PC-3 (cell line): ENCODE measurements around the gene SEMA3F.

Experiments
- EZH2 ChIP-seq: fragments of 300-600 bp; sonication (generic); IDR thresholded peaks from one replicate; pipeline ENCODE4 v1.6.1; 2017; ENCODE audit warnings: antibody characterized with exemption, mild to moderate bottlenecking, low read length; ENCODE audit not compliant: unreplicated experiment
- TF ChIP-seq, protein P1 (sequence below): fragments of 300-600 bp; sonication (generic); conservative IDR thresholded peaks from 2 replicates; pipeline ENCODE4 v1.5.1; 2017; ENCODE audit warnings: antibody characterized with exemption, low read depth, mild to moderate bottlenecking, low read length

DNA sequence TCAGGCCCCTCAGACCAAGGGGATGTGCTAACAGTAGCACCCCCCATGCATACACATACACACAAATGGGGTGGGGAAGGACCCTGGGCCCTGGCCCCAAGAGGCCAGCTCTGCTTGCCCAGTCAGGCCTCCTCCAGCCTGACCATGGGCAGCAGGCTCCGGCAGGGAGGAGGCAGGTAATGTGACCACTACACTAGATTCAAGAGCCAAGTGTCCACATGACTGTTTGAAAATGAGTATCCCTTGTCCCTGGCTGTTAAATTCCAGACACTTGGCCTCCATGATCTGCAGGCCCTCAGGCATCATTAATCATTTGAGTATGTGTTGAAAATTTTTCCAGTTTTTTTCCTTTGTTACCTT lies 67.0 kb downstream of the SEMA3F start:
- no peak for TF ChIP-seq EZH2
- TF ChIP-seq, protein P1, sequence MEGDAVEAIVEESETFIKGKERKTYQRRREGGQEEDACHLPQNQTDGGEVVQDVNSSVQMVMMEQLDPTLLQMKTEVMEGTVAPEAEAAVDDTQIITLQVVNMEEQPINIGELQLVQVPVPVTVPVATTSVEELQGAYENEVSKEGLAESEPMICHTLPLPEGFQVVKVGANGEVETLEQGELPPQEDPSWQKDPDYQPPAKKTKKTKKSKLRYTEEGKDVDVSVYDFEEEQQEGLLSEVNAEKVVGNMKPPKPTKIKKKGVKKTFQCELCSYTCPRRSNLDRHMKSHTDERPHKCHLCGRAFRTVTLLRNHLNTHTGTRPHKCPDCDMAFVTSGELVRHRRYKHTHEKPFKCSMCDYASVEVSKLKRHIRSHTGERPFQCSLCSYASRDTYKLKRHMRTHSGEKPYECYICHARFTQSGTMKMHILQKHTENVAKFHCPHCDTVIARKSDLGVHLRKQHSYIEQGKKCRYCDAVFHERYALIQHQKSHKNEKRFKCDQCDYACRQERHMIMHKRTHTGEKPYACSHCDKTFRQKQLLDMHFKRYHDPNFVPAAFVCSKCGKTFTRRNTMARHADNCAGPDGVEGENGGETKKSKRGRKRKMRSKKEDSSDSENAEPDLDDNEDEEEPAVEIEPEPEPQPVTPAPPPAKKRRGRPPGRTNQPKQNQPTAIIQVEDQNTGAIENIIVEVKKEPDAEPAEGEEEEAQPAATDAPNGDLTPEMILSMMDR = no peak
